Uterus (tissue), 2 donors: ENCODE results near the gene EHD1.

Experiments used
- CTCF ChIP-seq, 4 experiments: fragments of 200-600 bp in 2 of 4; fragments of 450-650 bp in 2 of 4; sonication (generic) in 2 of 4; IDR thresholded peaks; one replicate each; pipeline ENCODE4 v1.5.1; 2016 to 2019; ENCODE audit warnings: antibody characterized with exemption in 4 of 4, mild to moderate bottlenecking in 2 of 4, moderate library complexity in 1 of 4
- POLR2A ChIP-seq, 2 donors: fragments of 450-650 bp; IDR thresholded peaks; one replicate each; pipeline ENCODE4 v1.6.1; 2016; ENCODE audit warnings: antibody characterized with exemption in 2 of 2, mild to moderate bottlenecking in 1 of 2, moderate library complexity in 1 of 2

DNA sequence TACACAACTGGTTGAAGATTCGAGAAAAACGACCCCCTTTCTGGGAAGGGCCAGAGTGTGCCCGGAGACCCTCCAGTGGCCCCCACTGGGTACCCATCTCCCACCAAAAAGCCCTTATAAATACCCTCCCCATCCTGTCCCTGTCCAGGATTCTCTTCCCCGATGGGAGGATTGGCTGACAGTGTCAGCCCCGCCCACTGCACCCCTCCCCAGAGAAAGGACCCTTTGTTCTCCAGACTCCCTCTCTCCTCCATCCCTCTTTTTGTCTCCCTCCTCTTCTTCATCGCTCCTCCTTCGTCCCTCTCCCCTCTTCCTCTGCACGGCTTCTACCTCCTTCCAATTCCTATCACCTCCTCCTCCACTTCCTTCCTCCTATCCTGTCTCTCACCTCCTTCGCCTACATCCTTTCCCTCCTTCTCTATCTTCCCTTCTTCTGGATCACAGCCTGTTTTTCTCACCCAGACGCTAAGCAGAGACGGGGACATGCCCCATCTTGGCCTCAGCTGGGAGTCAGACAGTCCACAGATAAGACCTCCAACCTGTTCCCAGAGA lies 54.8 kb downstream of the EHD1 start:
- no peak for TF ChIP-seq POLR2A (IDR thresholded peaks at IDR 0.05)
- no peak for TF ChIP-seq CTCF (IDR thresholded peaks at IDR 0.05)
